Measurements from ENCODE around the gene ATP11B.

The ATP11B gene

GRCh38 chr3:182785142-182785541, 8.2 kb upstream of the ATP11B start:
- TF ChIP-seq CTCF (IDR thresholded peaks at IDR 0.05; ENCODE audit: low read length, missing control alignments), result no peak
- no peak overlapping the region for H3K4me3 ChIP-seq (replicated peaks; ENCODE audit: low read depth, low read length)
- DNase-seq (ENCODE audit: low read depth), result no peak

GRCh38 chr3:182785756-182786155, 7.5 kb upstream of the ATP11B start:
- H3K4me3 ChIP-seq (replicated peaks; ENCODE audit: low read depth, low read length), result no peak overlapping the region

GRCh38 chr3:182786564-182787196, 6.6 kb upstream of the ATP11B start:
- TF ChIP-seq CTCF (IDR thresholded peaks at IDR 0.05; ENCODE audit: low read length, missing control alignments), result no peak
- H3K4me3 ChIP-seq (replicated peaks; ENCODE audit: low read depth, low read length), result no peak overlapping the region
- DNase-seq (ENCODE audit: low read depth), result no peak

More at GRCh38 chr3:182785756-182786155, 7.5 kb upstream of the ATP11B start:
- no peak for TF ChIP-seq CTCF (IDR thresholded peaks at IDR 0.05; ENCODE audit: low read length, missing control alignments)
- no peak for DNase-seq (ENCODE audit: low read depth)

DNA sequence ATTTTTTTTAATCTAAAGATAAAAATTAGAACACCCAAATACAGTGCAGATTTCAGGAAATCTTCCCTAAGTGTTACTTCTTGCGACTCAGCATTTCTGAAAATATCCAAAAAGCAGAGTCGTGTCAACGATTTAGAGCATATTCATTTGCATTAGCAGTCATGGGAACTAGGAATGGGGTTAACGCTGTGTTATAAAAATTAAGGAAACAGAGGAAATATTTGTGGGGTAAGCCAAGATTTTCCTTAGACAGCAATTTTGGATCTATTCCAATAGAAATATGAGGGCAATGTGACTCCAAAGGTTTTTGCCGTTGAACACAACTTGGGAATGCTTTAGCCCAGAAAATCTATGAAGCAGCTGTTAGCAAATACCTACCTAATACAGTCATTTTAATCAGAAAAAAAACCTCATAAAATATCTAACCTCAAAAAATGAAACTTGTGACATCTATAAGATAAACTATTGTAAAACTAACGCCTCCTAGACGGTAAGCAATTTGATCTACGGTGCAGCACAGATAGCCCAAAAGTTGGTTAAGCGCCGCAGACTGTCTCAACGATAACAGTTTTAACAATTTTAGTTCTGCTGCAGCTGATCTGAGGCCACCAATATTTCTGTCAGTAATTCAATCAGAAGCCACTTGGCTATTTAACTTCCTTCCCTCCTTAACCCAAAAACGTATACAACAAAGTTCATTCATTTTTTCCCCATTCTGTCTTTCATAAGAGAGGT, 5.8 kb upstream of the ATP11B start:
- H3K4me3 ChIP-seq (replicated peaks; ENCODE audit: low read depth, low read length), result no peak overlapping the region
- no peak for TF ChIP-seq CTCF (IDR thresholded peaks at IDR 0.05; ENCODE audit: low read length, missing control alignments)
- DNase-seq (ENCODE audit: low read depth), result peak; percentile 45

GRCh38 chr3:182789371-182789770, 3.9 kb upstream of the ATP11B start:
- peak; percentile 31 for DNase-seq (ENCODE audit: low read depth)
- H3K4me3 ChIP-seq (replicated peaks; ENCODE audit: low read depth, low read length), result no peak overlapping the region
- no peak for TF ChIP-seq CTCF (IDR thresholded peaks at IDR 0.05; ENCODE audit: low read length, missing control alignments)

- H3K4me3 ChIP-seq (replicated peaks; ENCODE audit: low read depth, low read length), result no peak overlapping the region
- TF ChIP-seq CTCF (IDR thresholded peaks at IDR 0.05; ENCODE audit: low read length, missing control alignments), result no peak
- no peak for DNase-seq (ENCODE audit: low read depth)
Observed at GRCh38 chr3:182790612-182791011, 2.7 kb upstream of the ATP11B start.

Data from fibroblast of pulmonary artery (primary cell).